DND-41 (cell line): ENCODE data around the gene CENPC.

Experiments used
- ATAC-seq: fragments of 200-7000 bp; cut with Tn5 transposase; 3 replicates; pipeline ENCODE4 v1.9.1; 2021; ENCODE audit warnings: low read depth; ENCODE audit not compliant: insufficient read depth
- DNase-seq: peaks from one replicate; pipeline ENCODE4 v3.0.0-alpha.2; 2020
- H2AFZ ChIP-seq: 2 replicates; pipeline ENCODE4 v1.6.0; 2012; ENCODE audit warnings: low read depth, low read length
- H3K27ac ChIP-seq: 2 replicates; pipeline ENCODE4 v1.5.1; 2012; ENCODE audit warnings: low read length, inconsistent platforms
- H3K27me3 ChIP-seq: fragments of 200-600 bp; sonication (generic); 2 replicates; pipeline ENCODE4 v1.6.0; 2012; ENCODE audit warnings: low read length, mild to moderate bottlenecking, inconsistent platforms; ENCODE audit not compliant: insufficient read depth, poor library complexity
- H3K36me3 ChIP-seq: 2 replicates; pipeline ENCODE4 v1.5.1; 2012; ENCODE audit warnings: low read length, inconsistent platforms; ENCODE audit not compliant: insufficient read depth
- H3K4me1 ChIP-seq: 2 replicates; pipeline ENCODE4 v1.5.1; 2012; ENCODE audit warnings: mild to moderate bottlenecking, low read length; ENCODE audit not compliant: insufficient read depth
- H3K4me2 ChIP-seq: 2 replicates; pipeline ENCODE4 v1.6.0; 2012; ENCODE audit warnings: mild to moderate bottlenecking, moderate library complexity, low read length, inconsistent platforms; ENCODE audit not compliant: insufficient read depth
- H3K4me3 ChIP-seq, 2 experiments: fragments of 200-600 bp in 1 of 2; shearing (Covaris generic) in 1 of 2; 2 replicates each; pipeline ENCODE4 v1.5.1; 2012 to 2016; ENCODE audit warnings: inconsistent platforms in 2 of 2, low read length in 2 of 2, mild to moderate bottlenecking in 2 of 2, low read depth in 1 of 2, moderate library complexity in 1 of 2
- H3K79me2 ChIP-seq: 2 replicates; pipeline ENCODE4 v1.6.0; 2012; ENCODE audit warnings: low read length, inconsistent platforms; ENCODE audit not compliant: insufficient read depth
- H3K9ac ChIP-seq: 2 replicates; pipeline ENCODE4 v1.6.0; 2012; ENCODE audit warnings: low read depth, mild to moderate bottlenecking, inconsistent platforms, low read length, moderate library complexity
- H3K9me3 ChIP-seq: 2 replicates; pipeline ENCODE4 v1.5.1; 2012; ENCODE audit warnings: low read length, moderate library complexity, mild to moderate bottlenecking, inconsistent platforms; ENCODE audit not compliant: insufficient read depth, severe bottlenecking
- H4K20me1 ChIP-seq: 2 replicates; pipeline ENCODE4 v1.6.0; 2012; ENCODE audit warnings: low read length; ENCODE audit not compliant: insufficient read depth
- CTCF ChIP-seq: IDR thresholded peaks from 2 replicates; pipeline ENCODE4 v1.5.1; 2012; ENCODE audit warnings: borderline replicate concordance, low read length, moderate library complexity, mild to moderate bottlenecking; ENCODE audit not compliant: poor library complexity, severe bottlenecking; ENCODE audit errors: extremely low read depth
- EZH2 ChIP-seq: IDR thresholded peaks from 3 replicates; pipeline ENCODE4 v1.6.1; 2012; ENCODE audit warnings: borderline replicate concordance, low read depth, mild to moderate bottlenecking, moderate library complexity, low read length, inconsistent platforms; ENCODE audit not compliant: severe bottlenecking

Gene CENPC

DNA sequence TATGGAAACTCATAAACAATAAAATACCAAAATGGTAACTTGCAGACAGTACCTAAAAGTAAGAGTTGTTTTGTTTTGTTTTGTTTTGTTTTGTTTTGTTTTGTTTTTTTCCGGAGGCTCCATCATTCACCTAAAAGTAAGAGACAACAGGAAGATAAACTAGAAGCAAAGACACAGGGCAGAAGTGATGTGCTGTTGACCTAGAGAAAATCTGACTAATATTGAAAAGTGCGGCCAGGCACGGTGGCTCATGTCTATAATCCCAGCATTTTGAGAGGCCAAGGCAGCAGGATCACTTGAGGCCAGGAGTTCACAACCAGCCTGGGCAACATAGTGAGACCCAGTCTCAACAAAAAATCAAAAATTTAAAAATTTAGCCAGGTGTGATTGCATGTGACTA is 5.6 kb upstream of the CENPC start:
- no peak for ATAC-seq
- H3K4me2 ChIP-seq, result no peak overlapping the region
- peaks cover 14% of the 10 kb centered on the region for H3K4me1 ChIP-seq
- no peak for DNase-seq
- no peaks in the 10 kb centered on the region for H3K36me3 ChIP-seq
- TF ChIP-seq CTCF (no peak), EZH2 (no peak)
- no peak overlapping the region for H3K9ac ChIP-seq
- no peak overlapping the region for H3K4me3 ChIP-seq
- no peak overlapping the region for H2AFZ ChIP-seq
- H3K9me3 ChIP-seq, result no peaks in the 10 kb centered on the region
- H3K27ac ChIP-seq, result no peak overlapping the region
- peaks cover 11% of the 10 kb centered on the region for H3K79me2 ChIP-seq
- no peaks in the 10 kb centered on the region for H4K20me1 ChIP-seq
- H3K27me3 ChIP-seq, result no peaks in the 10 kb centered on the region

DNA sequence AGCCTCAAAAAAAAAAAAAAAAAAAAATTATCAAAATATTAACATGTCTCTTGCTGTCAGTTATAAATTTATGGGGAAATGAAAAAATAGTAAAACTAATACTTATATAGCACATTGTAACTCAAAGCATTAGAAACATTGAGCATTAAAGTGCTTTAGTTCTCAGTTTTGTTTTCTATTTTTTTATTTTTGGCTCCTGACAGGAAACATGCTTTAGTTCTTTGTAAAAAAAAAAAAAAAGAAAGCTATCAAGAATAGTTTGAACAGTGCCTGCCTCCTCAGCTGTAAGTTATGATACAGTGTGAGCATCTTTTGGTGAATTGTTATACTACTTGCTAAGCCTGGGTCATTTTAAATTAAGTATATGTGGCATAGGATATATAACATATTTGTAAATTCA is 5.1 kb upstream of the CENPC start:
- TF ChIP-seq EZH2 (no peak), CTCF (no peak)
- Histone ChIP-seq H3K9ac (no peak overlapping the region), H3K4me1 (peaks cover 15% of the 10 kb centered on the region), H3K79me2 (peaks cover 14% of the 10 kb centered on the region), H2AFZ (no peak overlapping the region), H3K27me3 (no peaks in the 10 kb centered on the region), H3K9me3 (no peaks in the 10 kb centered on the region), H3K4me2 (no peak overlapping the region), H4K20me1 (no peaks in the 10 kb centered on the region), H3K4me3 (no peak overlapping the region), H3K36me3 (no peaks in the 10 kb centered on the region), H3K27ac (no peak overlapping the region)
- ATAC-seq (no peak), DNase-seq (no peak)

DNA sequence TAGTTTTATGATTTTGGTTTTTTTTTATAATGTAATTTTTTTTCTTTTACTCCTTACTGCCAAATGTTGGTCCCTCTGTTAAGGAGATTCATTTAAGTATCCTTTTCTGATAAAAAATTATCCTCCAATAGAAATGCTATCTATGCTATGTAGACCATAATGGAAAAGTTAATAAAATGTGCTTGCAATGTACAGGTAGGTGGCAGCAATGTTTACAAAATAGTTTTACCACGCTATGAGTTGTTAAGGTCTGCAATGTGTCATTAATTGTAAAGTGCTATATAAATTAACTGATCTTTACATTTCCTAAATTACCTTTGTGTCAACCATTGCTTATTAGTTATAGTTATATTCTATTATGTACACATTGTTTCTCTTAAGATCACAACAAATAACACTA is 3.8 kb upstream of the CENPC start:
- H3K27me3 ChIP-seq, result no peaks in the 10 kb centered on the region
- no peak overlapping the region for H3K9ac ChIP-seq
- H4K20me1 ChIP-seq, result no peaks in the 10 kb centered on the region
- no peak overlapping the region for H3K4me3 ChIP-seq
- H3K4me2 ChIP-seq, result no peak overlapping the region
- DNase-seq (no peak), ATAC-seq (no peak)
- H3K9me3 ChIP-seq, result no peaks in the 10 kb centered on the region
- H3K36me3 ChIP-seq, result no peaks in the 10 kb centered on the region; the same call in 1 of the 2 replicates
- H3K27ac ChIP-seq, result no peak overlapping the region
- H3K4me1 ChIP-seq, result peaks cover 20% of the 10 kb centered on the region
- TF ChIP-seq EZH2 (no peak), CTCF (peak; percentile 77)
- no peak overlapping the region for H2AFZ ChIP-seq
- peaks cover 27% of the 10 kb centered on the region for H3K79me2 ChIP-seq

DNA sequence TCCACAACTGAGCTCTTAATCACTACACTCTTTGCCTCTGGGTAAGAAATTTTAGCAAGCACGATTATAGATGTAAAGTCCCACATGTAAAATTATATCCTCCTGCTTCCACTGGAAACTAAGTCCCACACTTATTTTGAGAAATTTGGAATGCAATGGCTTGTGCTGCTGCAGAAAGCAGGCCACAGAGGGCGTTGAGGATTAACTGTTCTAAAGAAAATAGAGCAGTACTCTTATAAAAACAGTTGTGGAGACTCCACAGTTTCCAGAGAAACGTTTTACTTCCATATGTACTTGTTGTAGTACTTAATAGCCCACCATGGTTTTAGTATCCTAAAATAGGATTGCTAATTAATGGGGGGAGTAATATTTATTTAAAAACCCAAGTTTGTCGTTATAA is 1.7 kb upstream of the CENPC start:
- Histone ChIP-seq H3K4me3 (no peak overlapping the region), H2AFZ (peak overlapping the region; percentile 60), H3K27me3 (no peaks in the 10 kb centered on the region), H4K20me1 (0 out of 2 replicates have a peak, but pooled peaks cover 3% of the 10 kb centered on the region), H3K79me2 (peaks cover 49% of the 10 kb centered on the region), H3K4me2 (no peak overlapping the region), H3K9ac (peak overlapping the region; percentile 88; the same call in 1 of the 2 replicates), H3K36me3 (peaks cover 21% of the 10 kb centered on the region), H3K27ac (no peak overlapping the region), H3K4me1 (peaks cover 42% of the 10 kb centered on the region), H3K9me3 (no peaks in the 10 kb centered on the region)
- no peak for ATAC-seq
- no peak for DNase-seq
- TF ChIP-seq CTCF (no peak), EZH2 (no peak)
